GM12873 (cell line): ENCODE data around the gene SLC4A5.

ENCODE experiments used
- TF ChIP-seq, protein P1 (sequence below): IDR thresholded peaks from 2 replicates; pipeline ENCODE4 v1.5.1; 2012; ENCODE audit warnings: low read depth, mild to moderate bottlenecking, moderate library complexity, low read length, control low read depth; ENCODE audit not compliant: insufficient read depth; ENCODE audit errors: missing control alignments

The SLC4A5 gene

DNA sequence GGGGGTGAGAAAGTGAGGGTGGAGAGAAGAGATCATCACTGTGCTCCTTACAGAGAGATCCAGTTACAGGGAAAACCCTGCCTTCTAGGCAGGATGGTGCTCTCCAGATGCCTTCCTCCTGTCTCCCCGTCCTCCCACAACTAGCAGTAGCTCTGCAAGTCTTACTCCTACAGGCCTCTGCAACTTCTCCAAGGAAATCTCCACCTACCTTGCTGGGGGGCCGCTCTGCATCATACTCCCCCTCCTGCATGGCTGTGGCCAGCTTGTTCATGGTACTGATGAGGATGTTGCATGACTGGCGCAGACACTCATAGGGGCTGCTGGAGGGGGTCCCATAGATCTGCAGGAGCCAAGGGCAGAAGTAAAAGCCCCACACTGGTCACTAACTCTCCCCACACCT lies 22.8 kb upstream of the SLC4A5 start:
- TF ChIP-seq, protein P1, sequence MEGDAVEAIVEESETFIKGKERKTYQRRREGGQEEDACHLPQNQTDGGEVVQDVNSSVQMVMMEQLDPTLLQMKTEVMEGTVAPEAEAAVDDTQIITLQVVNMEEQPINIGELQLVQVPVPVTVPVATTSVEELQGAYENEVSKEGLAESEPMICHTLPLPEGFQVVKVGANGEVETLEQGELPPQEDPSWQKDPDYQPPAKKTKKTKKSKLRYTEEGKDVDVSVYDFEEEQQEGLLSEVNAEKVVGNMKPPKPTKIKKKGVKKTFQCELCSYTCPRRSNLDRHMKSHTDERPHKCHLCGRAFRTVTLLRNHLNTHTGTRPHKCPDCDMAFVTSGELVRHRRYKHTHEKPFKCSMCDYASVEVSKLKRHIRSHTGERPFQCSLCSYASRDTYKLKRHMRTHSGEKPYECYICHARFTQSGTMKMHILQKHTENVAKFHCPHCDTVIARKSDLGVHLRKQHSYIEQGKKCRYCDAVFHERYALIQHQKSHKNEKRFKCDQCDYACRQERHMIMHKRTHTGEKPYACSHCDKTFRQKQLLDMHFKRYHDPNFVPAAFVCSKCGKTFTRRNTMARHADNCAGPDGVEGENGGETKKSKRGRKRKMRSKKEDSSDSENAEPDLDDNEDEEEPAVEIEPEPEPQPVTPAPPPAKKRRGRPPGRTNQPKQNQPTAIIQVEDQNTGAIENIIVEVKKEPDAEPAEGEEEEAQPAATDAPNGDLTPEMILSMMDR: no peak

DNA sequence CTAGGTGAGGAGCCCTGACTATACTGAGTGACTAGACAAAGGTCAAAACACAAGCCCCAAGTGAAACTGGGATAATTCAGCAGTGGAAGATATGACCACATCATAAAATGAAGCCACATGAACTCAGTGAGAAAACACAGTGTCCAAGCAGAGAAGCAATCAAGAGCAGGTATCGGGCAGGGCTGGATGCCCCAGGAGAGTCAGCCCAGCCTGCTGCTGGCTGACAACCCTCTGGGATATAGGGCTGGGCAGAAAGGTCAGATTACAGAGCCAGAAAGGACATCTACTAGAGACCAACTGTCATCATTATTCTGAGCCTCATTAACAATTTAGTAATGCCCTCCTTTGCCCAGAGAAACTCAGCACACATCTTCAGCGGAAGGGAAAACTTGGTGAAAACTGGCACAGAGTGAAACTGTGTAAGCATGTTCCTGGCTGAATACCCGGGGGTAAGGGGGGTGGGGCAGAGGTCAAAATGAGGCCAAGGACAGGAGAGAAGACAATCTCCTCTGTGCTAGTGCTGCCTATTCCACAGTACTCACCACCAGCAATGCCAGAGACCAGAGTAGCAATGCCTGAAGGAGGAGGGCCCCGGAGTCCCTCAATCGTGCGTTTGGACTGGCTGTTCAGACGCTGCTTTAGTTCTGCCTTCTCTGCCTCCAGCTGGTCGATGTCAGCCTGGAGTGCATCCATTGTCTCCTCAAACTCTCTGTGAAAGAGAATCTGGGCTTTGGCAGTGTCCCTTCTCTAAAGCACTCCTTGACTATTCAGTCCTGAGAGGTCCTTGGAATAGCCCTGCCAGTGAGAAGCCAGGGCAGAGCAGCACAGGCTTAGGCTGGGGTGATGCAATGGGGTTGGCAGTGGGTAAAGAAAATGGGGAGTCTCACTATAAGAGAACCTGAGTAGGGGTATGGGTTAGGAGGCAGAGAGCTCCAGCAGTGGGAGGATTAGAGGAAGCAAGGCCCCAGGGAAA lies 21.6 kb upstream of the SLC4A5 start:
- TF ChIP-seq, protein P1: no peak

DNA sequence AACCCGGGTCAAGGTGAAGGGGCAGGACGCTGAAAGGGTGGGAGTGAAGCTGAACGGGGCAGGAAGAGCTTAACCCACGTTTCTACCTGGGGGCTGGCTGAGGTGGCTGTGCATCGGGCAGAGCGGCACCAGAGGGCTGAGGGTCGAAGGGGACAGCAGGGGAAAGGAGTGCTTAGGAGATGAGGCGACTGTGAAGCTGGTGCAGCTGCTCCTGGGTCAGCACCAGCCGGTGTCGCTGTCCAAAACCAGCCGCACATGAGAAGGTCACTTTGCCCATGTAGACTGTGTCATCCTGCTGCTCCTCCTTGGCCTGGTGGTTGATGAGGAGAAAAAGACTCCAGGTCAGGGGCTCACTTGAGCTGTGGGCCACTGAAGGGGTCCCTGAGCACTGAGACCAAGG lies 18.1 kb upstream of the SLC4A5 start:
- TF ChIP-seq, protein P1: no peak

DNA sequence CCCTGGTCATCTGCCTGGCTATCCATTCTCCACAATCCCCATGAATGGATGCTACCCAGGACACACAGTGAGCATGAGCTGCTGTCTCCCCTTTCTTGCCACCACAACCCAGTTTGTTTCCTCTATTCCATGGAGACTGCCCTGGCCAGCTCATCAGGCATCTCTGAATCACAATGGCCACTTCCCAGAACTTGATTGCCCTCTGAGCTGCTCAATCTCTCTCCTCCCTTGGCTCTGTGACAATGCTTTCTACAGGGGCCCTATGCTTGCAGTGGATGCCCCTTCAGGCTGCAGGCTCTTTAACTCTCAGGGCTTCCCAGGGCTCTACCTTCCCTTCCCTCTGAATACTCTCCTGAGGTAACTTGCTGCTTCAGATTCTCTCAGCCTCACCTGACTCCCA lies 14.4 kb upstream of the SLC4A5 start:
- TF ChIP-seq, protein P1: no peak

DNA sequence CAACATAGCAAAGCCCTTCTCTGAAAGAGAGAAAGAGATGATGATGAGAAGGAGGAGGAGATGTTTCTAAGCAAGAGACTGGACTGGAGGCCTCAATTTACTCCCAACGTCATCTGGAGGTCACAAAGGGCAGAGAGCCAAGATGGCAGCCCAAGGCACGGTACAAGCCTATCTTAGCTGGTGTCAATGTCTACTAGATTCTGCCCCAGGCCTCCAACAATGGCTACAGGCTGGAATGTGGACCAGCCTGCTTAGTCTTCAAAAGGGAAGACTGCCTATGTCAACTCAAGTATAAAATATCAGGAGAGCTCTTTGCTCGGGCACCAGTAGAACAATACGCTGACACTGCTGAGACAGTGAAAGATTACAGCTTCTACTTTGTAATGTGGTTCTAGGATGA lies 6.7 kb upstream of the SLC4A5 start:
- TF ChIP-seq, protein P1: no peak

DNA sequence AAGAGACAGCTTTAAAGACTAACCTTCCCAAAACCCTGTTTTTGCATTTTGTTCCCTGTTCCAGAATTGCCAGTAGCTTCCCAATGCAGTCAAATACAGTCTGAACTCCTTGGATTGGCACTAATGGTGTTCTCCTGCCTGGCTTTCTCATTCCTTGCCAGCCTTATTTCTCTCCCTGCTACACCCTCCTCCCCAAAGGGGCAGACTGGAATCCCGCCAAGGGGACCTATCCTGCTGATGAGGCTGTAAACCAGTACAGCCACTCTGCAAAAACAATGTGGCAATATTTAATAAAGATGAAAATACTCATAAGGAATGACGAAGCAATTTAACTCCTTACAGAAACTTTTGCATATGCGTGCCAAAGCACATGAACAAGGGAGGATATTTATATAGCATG lies 4.5 kb upstream of the SLC4A5 start:
- TF ChIP-seq, protein P1: no peak

DNA sequence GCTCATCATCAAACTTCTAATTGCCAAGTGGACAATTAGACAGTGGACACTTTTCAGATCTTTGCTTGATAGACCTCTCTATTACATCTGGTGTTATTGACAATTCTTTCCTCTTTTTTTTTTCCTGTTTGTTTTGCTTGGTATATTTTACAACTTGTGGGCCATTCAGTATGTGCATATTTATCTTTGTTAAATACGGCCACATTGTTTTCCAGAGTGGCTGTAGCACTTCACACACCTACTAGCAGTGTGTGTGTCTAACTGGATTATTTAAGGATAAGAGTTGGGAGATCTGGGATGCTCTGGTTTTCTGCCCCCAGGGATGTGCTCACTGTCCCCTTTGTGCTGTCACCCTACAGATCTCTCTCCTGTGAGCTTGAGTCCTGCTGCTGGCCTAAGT lies 4.1 kb upstream of the SLC4A5 start:
- TF ChIP-seq, protein P1: no peak
